ENCODE measurements around the gene STAG1.

GRCh38 chr3:136716629-136717028, 35.5 kb downstream of the STAG1 start:
- TF ChIP-seq REST (tag by site-specific recombination; IDR thresholded peaks at IDR 0.05) = no peak
- no peak for TF ChIP-seq CTCF (tag by site-specific recombination; IDR thresholded peaks at IDR 0.05)
- no peak for TF ChIP-seq ATF2 (tag by site-specific recombination; IDR thresholded peaks at IDR 0.05; ENCODE audit: low read depth)
- TF ChIP-seq GFI1B (tag by site-specific recombination; IDR thresholded peaks at IDR 0.05) = no peak
- no peak for TF ChIP-seq ZNF768 (tag by site-specific recombination; IDR thresholded peaks at IDR 0.05)
- no peak for TF ChIP-seq ZBTB11 (tag by site-specific recombination; conservative IDR thresholded peaks at IDR 0.05; ENCODE audit: low read depth)
